GM19467 (cell line): ENCODE results near the gene PITPNM2.
"Not testable (repeated sequence)": the region's sequence is repeated elsewhere in the genome, so short reads cannot be mapped to it uniquely, and the experiment has no call there.

Source experiments
- ATAC-seq: cut with Tn5 transposase; IDR thresholded peaks from one replicate; pipeline ENCODE4 v1.9.1; 2021; ENCODE audit warnings: mild to moderate bottlenecking, moderate library complexity; ENCODE audit not compliant: unreplicated experiment

The PITPNM2 gene

GRCh38 chr12:123121670-123122069 is 29.2 kb downstream of the PITPNM2 start:
- no peak for ATAC-seq

GRCh38 chr12:123120452-123121166 is 30.3 kb downstream of the PITPNM2 start:
- ATAC-seq = no peak

- ATAC-seq = no peak
These were observed 31.1 kb downstream of the PITPNM2 start for GRCh38 chr12:123119808-123120207.

- no peak for ATAC-seq
These were observed 32.4 kb downstream of the PITPNM2 start for GRCh38 chr12:123118497-123118896.

GRCh38 chr12:123115409-123116121 is 35.3 kb downstream of the PITPNM2 start:
- no peak for ATAC-seq

- ATAC-seq = no peak
These were observed 36.4 kb downstream of the PITPNM2 start for GRCh38 chr12:123114304-123115083.

- no peak for ATAC-seq
These were observed 37.9 kb downstream of the PITPNM2 start for GRCh38 chr12:123113026-123113425.

GRCh38 chr12:123111498-123112165 is 39.3 kb downstream of the PITPNM2 start:
- no peak for ATAC-seq

GRCh38 chr12:123109319-123109772 is 41.5 kb downstream of the PITPNM2 start:
- no peak for ATAC-seq

- no peak for ATAC-seq
These were observed 42.2 kb downstream of the PITPNM2 start for GRCh38 chr12:123108682-123109066.

- no peak for ATAC-seq
These were observed 42.8 kb downstream of the PITPNM2 start for GRCh38 chr12:123107926-123108681.

- ATAC-seq = no peak
These were observed 44.1 kb downstream of the PITPNM2 start for GRCh38 chr12:123106640-123107359.

GRCh38 chr12:123105211-123105826 is 45.6 kb downstream of the PITPNM2 start:
- no peak for ATAC-seq

- ATAC-seq = no peak
These were observed 46.1 kb downstream of the PITPNM2 start for GRCh38 chr12:123104809-123105208.

- ATAC-seq = not testable (repeated sequence)
These were observed 46.8 kb downstream of the PITPNM2 start for GRCh38 chr12:123104094-123104493.

- ATAC-seq = no peak
These were observed 47.9 kb downstream of the PITPNM2 start for GRCh38 chr12:123102781-123103503.

GRCh38 chr12:123102366-123102765 is 48.5 kb downstream of the PITPNM2 start:
- ATAC-seq = no peak

GRCh38 chr12:123101526-123101925 is 49.4 kb downstream of the PITPNM2 start:
- no peak for ATAC-seq
